MM.1S (cell line): ENCODE data around the gene MYH11.

Experiments used
- EZH2 ChIP-seq: fragments of 300-600 bp; sonication (generic); optimal IDR thresholded peaks from 2 replicates; pipeline ENCODE3; 2017; ENCODE audit warnings: low read depth, mild to moderate bottlenecking, antibody characterized with exemption, low read length, mixed read lengths
- EZH2phosphoT487 ChIP-seq: fragments of 300-600 bp; sonication (generic); IDR thresholded peaks from 2 replicates; pipeline ENCODE4 v1.6.1; 2018; ENCODE audit warnings: antibody characterized with exemption, low read length
- TF ChIP-seq, protein P1 (sequence below): fragments of 300-600 bp; sonication (generic); IDR thresholded peaks from 2 replicates; pipeline ENCODE4 v1.5.1; 2016; ENCODE audit warnings: antibody characterized with exemption, low read length, mixed read lengths

DNA sequence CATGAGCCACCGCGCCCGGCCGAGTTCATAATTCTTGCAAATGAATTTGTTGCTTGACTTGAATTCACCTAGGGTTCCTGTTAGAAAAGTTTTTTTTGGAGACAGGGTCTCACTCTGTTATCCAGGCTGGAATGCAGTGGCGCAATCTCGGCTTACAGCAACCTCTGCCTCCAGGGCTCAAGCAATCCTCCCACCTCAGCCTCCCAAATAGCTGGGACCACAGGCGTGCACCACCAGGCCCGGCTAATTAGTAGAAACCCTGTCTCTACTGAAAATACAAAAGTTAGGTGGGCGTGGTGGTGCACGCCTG, 99.8 kb downstream of the MYH11 start:
- TF ChIP-seq, protein P1, sequence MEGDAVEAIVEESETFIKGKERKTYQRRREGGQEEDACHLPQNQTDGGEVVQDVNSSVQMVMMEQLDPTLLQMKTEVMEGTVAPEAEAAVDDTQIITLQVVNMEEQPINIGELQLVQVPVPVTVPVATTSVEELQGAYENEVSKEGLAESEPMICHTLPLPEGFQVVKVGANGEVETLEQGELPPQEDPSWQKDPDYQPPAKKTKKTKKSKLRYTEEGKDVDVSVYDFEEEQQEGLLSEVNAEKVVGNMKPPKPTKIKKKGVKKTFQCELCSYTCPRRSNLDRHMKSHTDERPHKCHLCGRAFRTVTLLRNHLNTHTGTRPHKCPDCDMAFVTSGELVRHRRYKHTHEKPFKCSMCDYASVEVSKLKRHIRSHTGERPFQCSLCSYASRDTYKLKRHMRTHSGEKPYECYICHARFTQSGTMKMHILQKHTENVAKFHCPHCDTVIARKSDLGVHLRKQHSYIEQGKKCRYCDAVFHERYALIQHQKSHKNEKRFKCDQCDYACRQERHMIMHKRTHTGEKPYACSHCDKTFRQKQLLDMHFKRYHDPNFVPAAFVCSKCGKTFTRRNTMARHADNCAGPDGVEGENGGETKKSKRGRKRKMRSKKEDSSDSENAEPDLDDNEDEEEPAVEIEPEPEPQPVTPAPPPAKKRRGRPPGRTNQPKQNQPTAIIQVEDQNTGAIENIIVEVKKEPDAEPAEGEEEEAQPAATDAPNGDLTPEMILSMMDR, result no peak
- TF ChIP-seq EZH2 (no peak), EZH2phosphoT487 (no peak)
